Stimulated activated naive CD8-positive, alpha-beta T cell treated with anti-CD3 and anti-CD28 coated beads, Interleukin-15, Interleukin-2, amounts not matched to agents 100 U/mL and 50 U/mL, for 24 hours (primary cell): Measurements from ENCODE around the gene LDB1.

Source experiments
- ATAC-seq: fragments of 150-1000 bp; cut with Tn5 transposase; one replicate; pipeline ENCODE4 v1.10.0; 2021
- DNase-seq: peaks from one replicate; pipeline ENCODE4 v3.0.0; 2021

LDB1 gene

DNA sequence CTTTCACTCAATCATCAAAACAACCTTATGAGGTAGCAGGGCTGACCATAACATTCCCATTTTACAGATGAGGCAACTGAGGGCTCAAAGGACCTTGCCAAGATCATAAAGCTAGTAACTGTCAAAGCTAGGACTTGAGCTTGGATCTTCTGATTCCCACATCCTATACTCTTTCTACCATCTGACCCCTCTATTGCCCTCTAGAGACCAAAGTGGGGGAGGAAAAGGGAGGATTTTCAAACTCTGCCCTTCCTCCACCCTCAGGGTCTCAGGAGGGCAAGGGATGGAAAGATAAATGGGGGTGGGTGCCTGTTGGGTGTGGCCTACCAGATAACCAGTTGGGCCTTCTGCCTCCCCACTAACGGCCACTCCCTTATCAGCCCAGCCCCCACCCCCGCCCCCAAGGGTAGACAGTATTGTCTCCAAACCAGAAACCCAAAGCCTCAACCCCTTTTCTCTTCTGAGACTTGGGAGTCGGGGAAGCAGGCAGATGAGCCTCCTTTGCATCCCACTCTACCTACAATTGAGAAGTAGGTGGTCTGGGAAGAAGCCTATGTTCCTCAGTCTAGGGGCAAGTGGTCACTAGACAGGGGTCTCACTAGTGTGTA lies 7.9 kb downstream of the LDB1 start:
- DNase-seq, result no peak
- no peak for ATAC-seq

DNA sequence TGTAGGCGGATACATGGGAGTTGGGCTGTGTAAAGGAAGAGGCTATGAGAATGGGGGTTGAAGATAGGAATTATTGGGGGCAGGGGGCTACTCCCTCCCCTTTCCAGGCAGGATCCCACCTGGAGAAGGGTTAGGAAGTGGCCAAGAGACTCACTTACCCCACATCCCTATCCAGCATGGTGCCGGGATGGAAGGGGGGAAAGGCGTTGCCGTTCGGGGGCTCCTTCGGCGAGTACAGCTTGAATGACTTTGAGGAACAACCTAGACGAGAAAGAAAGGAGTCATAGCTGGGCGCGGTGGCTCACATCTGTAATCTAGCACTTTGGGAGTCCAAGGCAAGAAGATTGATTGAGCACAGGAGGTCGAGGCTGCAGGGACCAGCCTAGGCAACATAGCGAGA lies 8.9 kb downstream of the LDB1 start:
- no peak for DNase-seq
- no peak for ATAC-seq

DNA sequence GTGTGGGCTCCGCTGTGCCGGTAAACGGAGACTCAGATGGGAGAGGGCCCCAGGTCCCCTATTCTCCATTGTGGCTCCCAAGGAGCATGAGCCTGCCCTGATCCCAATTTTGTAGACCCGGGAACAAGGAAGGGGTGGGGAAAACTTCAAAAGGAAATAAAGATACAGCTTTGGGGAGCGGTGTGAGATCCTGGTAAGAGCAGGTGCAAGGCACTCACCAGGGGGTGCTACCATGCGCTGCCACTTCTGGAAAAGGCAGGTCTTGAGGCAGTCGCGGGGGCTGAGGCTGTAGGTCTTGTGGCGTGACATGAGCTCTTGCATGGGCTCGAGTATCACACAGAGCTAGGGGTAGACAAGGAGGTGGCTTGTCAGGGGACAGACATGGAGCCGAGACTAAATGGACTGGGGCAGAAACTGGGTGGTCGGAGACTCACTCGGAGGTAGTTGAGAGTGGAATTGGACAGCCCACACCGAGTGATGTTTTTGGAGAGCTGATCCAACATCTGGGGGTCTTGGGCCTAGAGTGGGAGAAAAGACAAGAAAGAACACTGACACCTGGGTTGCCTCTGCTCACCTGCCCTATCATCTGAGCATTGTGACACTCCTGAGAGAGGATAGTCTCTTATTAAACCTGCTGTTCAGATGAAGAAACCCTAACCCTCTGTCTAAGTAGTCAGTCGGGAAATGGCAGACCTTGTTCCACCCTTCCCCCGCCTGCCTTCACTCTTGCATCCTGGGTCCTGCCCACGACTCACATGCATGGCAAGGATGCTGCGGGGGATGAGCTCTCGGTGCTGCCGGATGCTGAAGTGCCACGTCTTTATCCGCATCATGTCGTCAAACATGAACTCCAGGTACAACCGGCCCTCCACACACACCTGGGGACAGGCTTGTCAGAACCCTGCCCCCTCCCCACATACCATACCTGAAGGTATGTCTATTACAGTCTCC lies 10.7 kb downstream of the LDB1 start:
- ATAC-seq (no peak), DNase-seq (no peak)

DNA sequence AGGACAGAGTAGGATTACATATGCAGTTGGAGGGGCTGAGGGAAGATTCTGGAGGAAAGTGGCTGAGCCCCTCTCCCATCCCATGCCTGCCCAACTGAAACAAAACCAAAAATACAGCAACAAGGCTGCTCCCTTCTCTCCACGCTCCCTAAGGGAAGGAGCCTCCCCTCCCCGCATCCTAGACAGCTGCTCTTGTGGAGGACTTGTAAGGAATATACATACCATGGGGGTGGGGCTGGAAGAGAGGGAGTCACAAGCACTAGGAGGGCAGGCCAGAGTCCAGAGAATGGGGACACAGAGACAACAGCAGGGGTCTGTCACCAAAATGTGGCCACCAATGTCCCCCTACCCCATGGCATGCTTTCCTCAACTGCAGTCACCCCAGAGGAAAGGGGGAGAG lies 13.2 kb downstream of the LDB1 start:
- ATAC-seq (no peak), DNase-seq (no peak)

DNA sequence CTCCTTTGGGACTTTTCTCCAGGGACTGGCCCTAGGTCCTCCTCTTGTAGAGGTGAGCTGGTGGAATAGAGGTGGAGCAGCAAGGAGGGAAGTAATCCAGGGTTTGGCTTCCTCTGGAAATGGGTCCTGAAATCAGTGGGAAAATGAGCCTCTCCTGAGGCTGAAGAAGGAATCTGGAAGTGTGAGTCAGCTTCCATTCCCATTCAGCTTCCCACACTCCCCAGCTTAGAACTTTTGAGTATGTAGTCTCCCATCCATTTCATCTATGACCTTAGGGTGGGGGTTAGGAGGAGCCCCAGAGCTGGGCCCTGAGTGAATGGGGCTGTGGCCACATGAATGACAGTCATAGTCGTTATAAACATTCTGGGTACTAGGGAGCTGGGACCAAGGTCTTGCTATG lies 17.7 kb downstream of the LDB1 start:
- no peak for DNase-seq

DNA sequence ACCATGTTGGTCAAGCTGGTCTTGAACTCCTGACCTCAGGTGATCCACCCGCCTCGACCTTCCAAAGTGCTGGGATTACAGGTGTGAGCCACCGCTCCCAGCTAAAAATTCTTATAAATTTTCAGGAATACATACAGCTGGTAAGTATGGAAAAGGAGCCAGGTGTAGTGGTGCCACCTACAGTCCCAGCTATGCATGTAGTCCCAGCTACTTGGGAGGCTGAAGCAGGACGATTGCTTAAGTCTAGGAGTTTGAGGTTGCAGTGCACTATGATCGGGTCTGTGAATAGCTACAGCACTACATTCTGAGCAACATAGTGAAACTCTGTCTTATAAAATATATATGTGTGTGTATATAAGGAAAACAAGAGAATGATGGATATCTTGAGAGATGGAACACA lies 19.0 kb downstream of the LDB1 start:
- DNase-seq (no peak), ATAC-seq (no peak)

More for the DNA sequence above, 17.7 kb downstream of the LDB1 start:
- ATAC-seq, result no peak

DNA sequence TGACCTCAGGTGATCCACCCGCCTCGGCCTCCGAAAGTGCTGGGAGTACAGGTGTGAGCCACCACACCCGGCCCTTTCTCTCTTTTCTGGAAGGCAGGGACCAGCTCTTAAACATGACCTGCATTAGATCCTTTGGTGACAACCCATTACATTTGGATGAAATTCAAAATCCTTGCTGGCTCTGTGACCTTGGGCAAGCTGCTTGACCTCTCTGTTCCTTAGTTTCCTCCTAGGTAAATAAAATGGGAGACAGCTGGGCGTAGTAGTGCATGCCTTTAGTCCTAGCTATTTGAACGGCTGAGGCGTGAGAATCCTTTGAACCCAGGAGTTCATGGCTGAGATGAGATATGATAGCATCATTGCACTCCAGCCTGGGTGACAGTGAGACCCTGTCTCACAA lies 23.7 kb downstream of the LDB1 start:
- DNase-seq (no peak), ATAC-seq (no peak)

DNA sequence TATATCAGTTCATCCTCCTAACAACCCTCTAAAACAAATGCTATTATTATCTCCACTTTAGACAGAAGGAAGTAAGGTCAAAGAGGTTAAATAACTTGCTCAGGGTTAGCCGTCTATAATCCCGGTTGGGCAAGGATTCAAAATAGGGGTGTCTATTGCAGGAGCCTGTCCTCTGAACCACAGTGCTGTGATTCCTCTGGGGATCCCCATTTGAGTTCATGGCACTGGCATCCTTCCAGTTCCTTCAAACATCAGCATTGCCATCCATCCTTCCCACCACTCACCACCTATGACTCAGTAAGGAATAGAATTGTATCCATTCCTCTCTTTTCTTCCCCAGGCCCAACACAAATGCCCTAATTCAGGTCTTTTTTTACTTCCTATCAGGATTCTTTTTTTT lies 29.4 kb downstream of the LDB1 start:
- ATAC-seq (no peak), DNase-seq (no peak)

DNA sequence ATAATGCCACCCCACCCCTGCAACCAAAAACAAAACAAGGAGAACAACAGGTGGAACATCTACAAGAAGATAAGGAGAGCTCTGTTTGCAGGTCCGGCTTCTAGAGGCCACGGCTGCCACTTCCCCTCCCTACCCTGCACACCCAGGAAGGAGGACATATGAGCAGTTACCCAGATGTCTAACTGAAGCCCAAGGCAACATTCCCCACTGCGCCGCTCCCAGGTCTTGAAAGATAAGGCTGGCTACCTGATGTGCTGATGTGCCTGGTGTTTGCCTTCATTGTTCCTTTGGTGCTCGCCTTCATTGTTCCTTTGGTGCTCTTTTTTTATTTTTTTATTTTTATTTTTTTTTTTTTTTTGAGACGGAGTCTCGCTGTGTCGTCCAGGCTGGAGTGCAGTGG lies 34.0 kb downstream of the LDB1 start:
- ATAC-seq, result no peak
- no peak for DNase-seq

DNA sequence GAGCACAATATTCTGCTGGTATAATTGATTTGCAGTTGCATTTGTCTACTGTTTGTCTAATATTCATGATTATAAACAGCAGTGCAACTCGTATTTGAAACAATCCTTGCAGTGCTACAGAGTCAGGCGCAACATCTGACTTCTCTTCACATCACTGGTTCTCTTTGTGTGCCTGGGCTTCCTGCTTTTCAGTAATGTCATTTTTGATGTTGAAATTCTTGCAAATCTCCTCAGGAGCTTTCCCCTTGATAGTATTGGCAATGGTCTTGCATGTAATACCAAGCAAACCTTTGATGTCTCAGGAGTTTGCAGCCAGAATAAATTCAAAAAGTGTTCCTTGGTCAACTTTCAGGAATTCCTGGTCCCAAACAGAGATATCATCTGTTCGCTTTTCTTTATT lies 34.8 kb downstream of the LDB1 start:
- DNase-seq (no peak), ATAC-seq (no peak)

DNA sequence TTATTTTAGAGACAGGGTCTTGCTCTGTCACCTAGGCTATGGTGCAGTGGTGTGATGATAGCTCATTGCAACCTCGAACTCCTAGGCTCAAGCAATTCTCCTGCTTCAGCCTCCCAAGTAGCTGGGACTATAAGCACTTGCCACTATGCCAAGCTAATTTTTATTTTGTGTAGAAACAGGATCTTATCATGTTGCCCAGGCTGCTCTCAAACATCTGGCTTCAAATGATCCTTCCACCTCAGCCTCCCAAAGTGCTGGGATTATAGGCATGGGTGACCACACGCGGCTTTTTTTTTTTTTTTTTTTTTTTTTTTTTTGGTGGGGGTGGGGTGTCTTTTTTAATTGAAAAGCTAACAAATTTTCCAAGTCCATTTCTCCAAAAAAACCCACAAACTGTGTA lies 36.6 kb downstream of the LDB1 start:
- DNase-seq (no peak), ATAC-seq (no peak)

DNA sequence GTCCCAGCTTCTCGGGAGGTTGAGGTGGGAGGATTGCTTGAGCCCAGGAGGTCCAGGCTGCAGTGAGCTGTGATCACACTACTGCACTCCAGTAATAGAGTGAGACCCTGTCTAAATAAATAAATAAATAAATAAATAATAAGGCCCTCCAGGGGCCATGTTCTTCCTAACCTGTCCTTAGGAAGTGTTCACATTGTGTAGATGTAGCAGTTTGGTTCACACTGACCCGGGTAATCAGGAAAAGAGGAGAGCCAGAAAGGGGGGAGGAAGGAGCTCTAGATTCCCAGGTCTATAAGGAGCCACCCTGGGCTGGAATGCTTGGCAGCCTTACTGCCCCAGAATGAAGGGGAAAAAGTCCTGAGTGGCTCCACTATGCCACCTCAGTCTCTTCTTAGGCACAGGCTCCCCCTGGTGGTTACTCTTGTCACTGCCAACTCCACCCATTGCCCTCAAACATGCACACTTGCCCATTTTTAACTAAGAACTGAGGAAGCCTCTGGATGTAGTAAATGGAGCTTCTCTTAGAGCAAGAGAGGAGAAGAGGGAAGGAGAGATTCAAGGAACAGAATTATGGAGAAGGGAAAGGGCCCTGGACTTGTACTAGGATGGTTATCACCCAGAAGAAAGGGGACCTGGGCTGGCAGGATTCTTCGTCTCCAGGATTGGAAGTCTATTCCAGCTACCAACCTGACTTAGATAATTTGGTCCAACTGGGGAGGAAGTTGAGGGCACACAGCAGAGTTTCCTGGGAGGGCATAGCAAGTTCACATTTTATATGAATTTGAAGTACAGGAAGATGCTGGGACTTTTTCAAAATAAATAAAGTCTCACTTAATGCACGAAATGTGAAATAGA lies 47.3 kb downstream of the LDB1 start:
- DNase-seq, result peak; percentile 83
- ATAC-seq, result peak; percentile 85

DNA sequence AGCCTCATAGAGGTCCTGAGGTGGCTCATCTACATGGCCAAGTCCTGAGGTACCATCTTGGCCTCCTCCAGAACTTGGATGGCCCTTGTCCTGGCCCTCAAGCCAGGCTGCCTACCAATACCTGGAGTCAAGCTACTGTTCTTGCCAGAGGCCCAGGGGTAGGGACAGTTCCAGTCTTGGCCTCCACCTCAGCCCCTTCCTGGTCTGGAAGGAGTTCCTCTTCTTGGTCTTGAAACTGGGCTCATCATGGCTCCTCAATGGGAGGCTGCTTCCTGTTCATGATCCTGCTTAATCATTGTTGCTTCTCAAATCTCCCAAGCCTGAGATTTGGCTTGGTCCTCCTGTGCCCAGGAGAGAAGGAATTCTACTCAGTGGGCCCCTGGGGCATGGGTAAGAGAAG lies 51.1 kb downstream of the LDB1 start:
- ATAC-seq, result no peak

DNA sequence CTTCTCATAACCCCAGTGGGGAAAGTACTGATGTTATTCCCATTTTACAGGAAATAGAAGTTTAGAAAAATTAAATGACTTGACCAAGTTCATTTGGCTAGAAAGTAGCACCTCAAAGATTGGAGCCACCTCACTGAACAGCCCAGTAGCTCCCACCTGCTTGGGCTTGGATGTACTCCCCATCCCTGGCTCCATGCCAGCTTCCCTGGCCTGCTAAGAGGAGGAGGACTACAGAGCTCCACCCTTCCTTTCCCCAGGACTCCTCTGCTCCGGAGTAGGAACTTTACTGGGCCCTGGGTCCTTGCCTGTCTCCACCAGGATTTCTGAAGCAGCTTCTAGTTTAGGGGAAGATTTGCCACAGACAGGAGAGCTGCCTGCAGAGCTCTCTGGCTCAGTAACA lies 52.0 kb downstream of the LDB1 start:
- no peak for DNase-seq

More for the DNA sequence above, 51.1 kb downstream of the LDB1 start:
- no peak for DNase-seq

DNA sequence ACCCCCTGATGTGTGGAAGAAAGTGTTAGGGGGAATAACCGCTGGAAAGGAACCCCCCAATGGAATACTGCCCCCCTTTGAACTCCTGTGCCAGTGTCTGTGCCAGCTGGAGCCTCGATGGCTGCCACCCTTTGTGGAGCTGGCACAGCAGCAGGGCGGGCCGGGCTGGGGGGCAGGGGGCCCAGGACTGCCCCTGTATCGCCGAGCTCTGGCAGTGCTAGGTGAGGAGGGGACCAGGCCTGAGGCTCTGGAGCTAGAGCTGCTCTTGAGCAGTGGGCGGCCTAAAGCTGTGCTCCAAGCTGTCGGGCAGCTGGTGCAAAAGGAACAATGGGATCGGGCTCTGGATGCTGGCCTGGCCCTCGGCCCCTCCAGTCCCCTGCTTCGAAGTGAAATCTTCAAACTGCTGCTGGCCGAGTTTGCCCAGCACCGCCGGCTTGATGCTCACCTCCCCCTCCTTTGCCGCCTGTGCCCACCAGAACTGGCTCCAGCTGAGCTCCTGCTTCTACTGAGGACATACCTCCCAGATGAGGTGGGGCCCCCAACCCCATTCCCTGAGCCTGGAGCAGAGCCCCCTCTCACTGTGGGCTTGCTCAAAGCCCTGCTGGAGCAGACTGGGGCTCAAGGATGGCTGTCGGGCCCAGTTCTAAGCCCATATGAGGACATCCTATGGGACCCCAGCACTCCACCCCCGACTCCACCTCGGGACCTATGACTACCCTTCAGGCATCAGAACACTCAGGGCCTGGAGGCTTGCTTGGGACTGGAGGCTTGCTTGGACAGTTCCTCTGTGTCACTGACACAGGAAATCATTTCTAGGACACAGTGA lies 52.9 kb downstream of the LDB1 start:
- ATAC-seq (no peak), DNase-seq (no peak)

More for the DNA sequence above, 52.0 kb downstream of the LDB1 start:
- ATAC-seq, result no peak

DNA sequence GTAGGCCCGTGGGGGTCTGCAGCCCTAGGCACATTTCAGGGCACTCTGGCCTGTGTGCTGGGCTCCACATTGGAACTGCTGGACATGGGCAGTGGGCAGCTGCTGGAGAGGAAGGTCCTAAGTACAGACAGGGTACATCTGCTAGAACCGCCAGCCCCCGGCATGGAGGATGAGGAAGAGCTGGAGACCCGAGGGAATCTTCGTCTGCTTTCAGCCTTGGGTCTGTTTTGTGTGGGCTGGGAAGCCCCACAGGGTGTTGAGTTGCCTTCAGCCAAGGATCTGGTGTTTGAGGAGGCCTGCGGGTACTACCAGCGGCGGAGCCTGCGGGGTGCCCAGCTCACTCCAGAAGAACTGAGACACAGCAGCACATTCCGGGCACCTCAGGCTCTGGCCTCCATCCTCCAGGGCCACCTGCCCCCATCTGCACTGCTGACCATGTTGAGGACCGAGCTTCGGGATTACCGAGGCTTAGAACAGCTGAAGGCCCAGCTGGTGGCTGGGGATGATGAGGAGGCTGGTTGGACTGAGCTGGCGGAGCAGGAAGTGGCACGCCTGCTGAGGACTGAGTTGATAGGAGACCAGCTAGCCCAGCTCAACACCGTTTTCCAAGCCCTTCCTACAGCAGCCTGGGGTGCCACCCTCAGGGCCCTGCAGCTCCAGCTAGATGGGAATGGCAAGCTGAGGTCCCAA lies 53.6 kb downstream of the LDB1 start:
- DNase-seq (no peak), ATAC-seq (no peak)

DNA sequence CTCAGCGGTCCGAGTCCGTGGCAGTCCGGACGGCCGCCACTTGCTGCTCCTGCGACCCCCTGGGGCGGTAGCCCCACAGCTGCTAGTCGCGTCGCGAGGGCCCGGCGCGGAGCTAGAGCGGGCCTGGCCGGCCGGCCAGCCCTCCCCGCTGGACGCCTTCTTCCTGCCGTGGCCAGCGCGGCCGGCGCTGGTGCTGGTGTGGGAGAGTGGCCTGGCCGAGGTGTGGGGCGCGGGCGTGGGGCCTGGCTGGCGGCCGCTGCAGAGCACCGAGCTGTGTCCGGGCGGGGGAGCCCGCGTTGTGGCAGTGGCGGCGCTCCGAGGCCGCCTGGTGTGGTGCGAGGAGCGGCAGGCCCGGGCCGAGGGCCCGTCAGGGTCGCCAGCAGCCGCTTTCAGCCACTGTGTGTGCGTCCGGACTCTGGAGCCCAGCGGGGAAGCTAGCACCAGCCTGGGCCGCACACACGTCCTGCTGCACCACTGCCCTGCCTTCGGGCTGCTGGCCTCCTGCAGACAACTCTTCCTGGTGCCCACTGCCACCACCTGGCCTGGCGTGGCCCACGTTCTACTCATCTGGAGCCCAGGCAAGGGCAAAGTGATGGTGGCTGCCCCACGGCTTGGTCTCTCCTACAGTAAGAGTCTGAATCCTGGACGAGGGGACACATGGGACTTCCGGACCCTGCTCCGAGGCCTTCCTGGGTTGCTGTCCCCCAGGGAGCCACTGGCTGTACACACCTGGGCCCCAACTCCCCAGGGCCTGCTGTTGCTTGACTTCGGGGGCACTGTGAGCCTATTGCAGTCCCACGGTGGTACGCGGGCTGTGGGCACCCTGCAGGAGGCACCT lies 54.4 kb downstream of the LDB1 start:
- peak; percentile 28 for DNase-seq
- ATAC-seq, result no peak

DNA sequence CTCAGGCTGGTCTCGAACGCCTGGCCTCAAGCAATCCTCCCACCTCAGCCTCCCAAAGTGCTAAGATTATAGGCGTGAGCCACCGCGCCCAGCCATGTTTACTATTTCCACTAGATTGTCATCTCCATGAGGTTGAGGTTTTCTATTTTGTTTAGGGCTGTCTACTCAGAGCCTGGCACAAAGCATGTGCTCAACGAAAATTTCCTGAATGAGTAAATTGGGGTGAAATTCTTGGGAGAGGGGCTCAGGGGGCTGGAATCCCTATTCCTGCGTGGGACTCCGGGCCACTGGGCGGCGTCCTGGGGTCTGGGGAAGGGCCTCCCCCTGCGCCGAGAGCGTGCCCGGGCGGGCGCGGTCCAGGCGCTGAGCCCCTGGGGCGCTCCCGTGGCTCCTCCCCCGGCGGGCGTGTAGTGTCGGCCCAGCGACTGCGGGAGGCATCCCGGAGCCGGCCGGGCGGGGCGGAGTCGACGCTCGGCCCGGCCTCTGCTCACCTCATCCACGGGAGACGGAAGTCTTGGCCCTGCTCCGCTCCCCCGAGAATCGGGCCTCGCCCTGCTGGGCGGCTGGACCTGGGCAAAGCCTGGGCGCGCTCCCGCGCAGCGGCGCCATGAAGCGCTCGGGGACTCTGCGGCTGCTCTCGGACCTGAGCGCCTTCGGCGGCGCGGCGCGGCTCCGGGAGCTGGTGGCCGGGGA lies 55.2 kb downstream of the LDB1 start, which contains the start of gene HPS6:
Gene HPS6 (plus strand): TSS at position 482 of the 693 bp plus-strand sequence. CDS start 126 bp downstream, at position 608.
- DNase-seq (peak; percentile 94), ATAC-seq (peak; percentile 99)

DNA sequence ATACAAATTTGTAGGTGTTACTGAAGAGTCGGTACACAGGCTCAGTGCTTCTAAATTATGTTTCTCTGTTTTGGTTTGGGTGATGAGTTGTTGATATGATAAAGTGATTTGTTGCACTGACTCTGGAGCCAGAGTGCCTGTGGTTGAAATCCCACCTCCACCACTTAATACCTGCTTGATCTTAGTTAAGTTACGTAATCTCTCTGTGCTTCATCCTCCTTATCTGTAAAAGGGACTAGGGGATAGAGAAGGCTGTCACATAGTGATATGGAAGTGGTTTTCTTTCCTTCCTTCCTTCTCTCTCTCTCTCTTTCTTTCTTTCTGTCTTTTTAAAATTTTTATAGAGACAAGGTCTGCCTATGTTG lies 55.7 kb downstream of the LDB1 start:
- no peak for DNase-seq

DNA sequence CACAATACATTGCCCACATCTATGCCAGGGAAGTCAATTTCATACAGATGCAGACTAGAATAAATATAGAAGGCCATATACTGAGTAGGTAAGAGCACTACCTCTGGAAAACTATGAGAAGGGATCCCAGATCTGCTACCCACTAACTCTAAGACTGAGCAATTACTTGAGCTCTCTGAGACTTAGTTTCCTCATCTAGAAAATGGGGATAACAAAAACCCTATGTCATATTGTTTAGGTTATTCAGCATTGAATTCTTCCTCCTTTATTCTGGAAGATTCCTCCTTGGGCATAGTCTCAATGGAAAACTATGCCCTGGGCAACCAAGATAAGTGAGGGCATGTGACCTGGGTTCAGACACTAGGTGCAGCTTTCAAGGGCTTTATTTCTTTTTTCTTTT lies 60.2 kb downstream of the LDB1 start:
- ATAC-seq (no peak), DNase-seq (no peak)

More for the DNA sequence above, 55.7 kb downstream of the LDB1 start:
- no peak for ATAC-seq
